ENCODE results near the gene ARID3B. TPM values are rescaled to one million over a fixed set of nuclear protein-coding genes. Genes with fewer than 3 reads are reported as not detected.

ARID3B gene
- total RNA-seq, 2 experiments from 2014 or later = 3.2 to 7.5 TPM

DNA sequence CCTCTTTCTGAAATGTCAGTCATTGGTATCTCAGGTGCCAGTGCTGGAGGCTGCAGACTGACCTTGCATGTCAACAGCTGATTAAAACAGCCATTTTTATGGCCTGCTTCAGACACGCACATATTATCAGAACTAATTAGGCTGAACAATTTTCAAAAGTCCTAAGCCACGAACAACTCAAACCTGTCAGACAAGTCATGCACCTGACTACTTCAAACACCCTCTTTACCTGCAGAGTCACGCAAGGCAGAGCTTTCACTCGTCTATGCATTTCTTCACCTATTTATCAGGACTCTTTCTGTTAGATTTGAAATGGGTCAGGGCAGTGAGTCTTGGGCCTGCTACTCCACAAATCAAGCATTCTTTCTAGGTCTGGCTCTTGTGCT is 101.3 kb downstream of the ARID3B start:
- POLR2A ChIA-PET = no interaction called here
- H3K4me3 ChIP-seq (ENCODE audit: low read depth, low read length, poor library complexity, severe bottlenecking) = no peak overlapping the region
- peaks cover 31% of the 10 kb centered on the region; the same call in 1 of the 2 replicates for H3K36me3 ChIP-seq (ENCODE audit: insufficient read depth, low read length)
- no peak overlapping the region for H3K27ac ChIP-seq (ENCODE audit: low read depth, low read length, poor library complexity, severe bottlenecking)
- H3K4me2 ChIP-seq (ENCODE audit: low read length) = no peak overlapping the region
- CTCF ChIA-PET (ENCODE audit: unreplicated experiment) = no interaction called here
- no peaks in the 10 kb centered on the region for H3K4me1 ChIP-seq (ENCODE audit: insufficient read depth, low read length, poor library complexity, severe bottlenecking)
- DNase-seq (ENCODE audit: low spot score) = no peak
- no peaks in the 10 kb centered on the region; the same call in 1 of the 2 replicates for H4K20me1 ChIP-seq (ENCODE audit: insufficient read depth, low read length)
- no TSS peak for BruUV-seq (replicated peaks)
- H3K79me2 ChIP-seq (ENCODE audit: insufficient read depth, low read depth, low read length) = no peaks in the 10 kb centered on the region
- no peaks in the 10 kb centered on the region for H3K9me3 ChIP-seq (ENCODE audit: low read length)
- H3K9me2 ChIP-seq (ENCODE audit: insufficient read depth, low read length) = no peaks in the 10 kb centered on the region
- H2AFZ ChIP-seq (ENCODE audit: low read length) = no peak overlapping the region
- no peak for TF ChIP-seq EZH2phosphoT487 (IDR thresholded peaks at IDR 0.05; ENCODE audit: borderline replicate concordance, low read depth, low read length)
- TF ChIP-seq, protein P1, sequence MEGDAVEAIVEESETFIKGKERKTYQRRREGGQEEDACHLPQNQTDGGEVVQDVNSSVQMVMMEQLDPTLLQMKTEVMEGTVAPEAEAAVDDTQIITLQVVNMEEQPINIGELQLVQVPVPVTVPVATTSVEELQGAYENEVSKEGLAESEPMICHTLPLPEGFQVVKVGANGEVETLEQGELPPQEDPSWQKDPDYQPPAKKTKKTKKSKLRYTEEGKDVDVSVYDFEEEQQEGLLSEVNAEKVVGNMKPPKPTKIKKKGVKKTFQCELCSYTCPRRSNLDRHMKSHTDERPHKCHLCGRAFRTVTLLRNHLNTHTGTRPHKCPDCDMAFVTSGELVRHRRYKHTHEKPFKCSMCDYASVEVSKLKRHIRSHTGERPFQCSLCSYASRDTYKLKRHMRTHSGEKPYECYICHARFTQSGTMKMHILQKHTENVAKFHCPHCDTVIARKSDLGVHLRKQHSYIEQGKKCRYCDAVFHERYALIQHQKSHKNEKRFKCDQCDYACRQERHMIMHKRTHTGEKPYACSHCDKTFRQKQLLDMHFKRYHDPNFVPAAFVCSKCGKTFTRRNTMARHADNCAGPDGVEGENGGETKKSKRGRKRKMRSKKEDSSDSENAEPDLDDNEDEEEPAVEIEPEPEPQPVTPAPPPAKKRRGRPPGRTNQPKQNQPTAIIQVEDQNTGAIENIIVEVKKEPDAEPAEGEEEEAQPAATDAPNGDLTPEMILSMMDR (conservative IDR thresholded peaks at IDR 0.05; ENCODE audit: low read length) = no peak
- intact Hi-C loops (cut with micrococcal nuclease; ENCODE audit: unreplicated experiment) = no loop called here

DNA sequence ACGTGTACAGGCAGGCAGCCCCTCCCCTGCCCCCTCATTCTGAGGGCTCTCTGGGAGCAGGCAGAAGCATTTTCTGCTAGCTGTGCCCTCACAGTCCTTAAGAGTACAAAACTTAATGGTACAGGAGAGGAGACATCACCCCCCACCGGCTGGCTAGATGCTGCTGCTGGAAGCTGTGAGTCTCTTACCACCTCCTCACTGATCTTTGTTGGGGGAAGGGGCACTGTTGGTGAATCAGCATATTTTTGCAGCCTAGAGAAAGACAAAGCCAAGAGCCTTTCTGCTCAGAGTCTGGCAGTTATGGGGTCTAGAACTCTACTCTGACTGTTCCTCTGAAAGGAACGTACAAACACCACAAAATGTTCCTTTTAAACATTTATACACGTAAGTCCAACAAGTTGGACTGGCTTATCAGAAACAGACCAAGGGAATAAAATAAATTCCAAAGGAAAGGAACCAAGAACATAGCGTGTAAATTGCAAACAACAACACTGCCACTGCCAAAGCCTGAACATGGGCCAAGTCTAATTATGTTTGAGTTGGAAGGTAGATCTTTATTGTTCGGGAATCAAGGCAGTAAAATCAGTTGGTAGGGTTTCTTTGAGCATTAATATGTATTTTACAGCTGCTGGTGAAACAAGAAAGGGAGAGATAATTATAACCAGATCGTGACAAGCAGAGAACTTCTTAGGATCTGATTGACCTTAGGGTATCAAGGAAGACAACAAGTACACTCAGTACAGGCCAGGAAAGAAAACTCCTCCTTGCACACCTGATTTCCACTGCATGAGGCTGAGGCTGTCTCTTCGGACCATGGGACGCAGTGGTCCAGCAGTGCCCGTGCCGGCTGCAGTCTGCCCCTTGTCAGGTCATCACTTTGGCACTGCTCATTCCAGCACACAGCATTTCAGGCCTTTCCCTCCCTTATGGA is 102.0 kb downstream of the ARID3B start:
- ChIA-PET CTCF (ENCODE audit: unreplicated experiment) (no interaction called here), POLR2A (no interaction called here)
- Histone ChIP-seq H3K4me1 (ENCODE audit: insufficient read depth, low read length, poor library complexity, severe bottlenecking) (no peaks in the 10 kb centered on the region), H3K27ac (ENCODE audit: low read depth, low read length, poor library complexity, severe bottlenecking) (no peak overlapping the region), H3K9me3 (ENCODE audit: low read length) (no peaks in the 10 kb centered on the region), H3K9me2 (ENCODE audit: insufficient read depth, low read length) (no peaks in the 10 kb centered on the region), H3K36me3 (ENCODE audit: insufficient read depth, low read length) (peaks cover 31% of the 10 kb centered on the region; the same call in 1 of the 2 replicates), H3K4me3 (ENCODE audit: low read depth, low read length, poor library complexity, severe bottlenecking) (no peak overlapping the region), H4K20me1 (ENCODE audit: insufficient read depth, low read length) (no peaks in the 10 kb centered on the region; the same call in 1 of the 2 replicates), H3K79me2 (ENCODE audit: insufficient read depth, low read depth, low read length) (no peaks in the 10 kb centered on the region), H2AFZ (ENCODE audit: low read length) (no peak overlapping the region), H3K4me2 (ENCODE audit: low read length) (no peak overlapping the region)
- BruUV-seq (replicated peaks) = no TSS peak
- TF ChIP-seq, protein P1 (conservative IDR thresholded peaks at IDR 0.05; ENCODE audit: low read length) = no peak
- no peak for TF ChIP-seq EZH2phosphoT487 (IDR thresholded peaks at IDR 0.05; ENCODE audit: borderline replicate concordance, low read depth, low read length)
- no peak for DNase-seq (ENCODE audit: low spot score)
- intact Hi-C loops (cut with micrococcal nuclease; ENCODE audit: unreplicated experiment) = no loop called here

DNA sequence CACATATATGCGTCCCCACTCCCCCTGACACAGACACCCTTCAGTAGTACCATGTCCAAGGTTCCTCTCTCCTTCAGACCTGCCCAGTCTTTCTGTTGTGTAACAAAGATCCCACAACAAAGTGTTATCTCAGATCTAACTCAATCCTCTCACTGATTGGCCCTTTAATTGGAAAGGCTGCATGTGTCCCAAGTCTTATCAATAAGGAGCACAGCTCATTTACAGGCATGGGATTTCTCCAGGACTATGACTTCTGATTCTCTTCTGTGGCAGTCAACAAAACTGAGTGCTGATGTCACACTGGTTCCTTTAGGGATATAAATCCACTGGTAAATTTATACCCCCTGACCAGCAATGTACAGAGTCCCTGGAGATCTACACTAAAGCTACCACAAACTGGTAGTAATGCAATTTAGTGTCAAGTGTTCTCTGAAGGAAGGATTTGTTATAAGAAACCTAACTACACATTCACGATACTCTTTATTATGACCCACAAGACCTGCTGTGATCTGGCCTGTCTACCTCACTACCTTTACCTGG is 102.7 kb downstream of the ARID3B start:
- DNase-seq (ENCODE audit: low spot score) = no peak
- peaks cover 28% of the 10 kb centered on the region; the same call in 1 of the 2 replicates for H3K36me3 ChIP-seq (ENCODE audit: insufficient read depth, low read length)
- no peak overlapping the region for H2AFZ ChIP-seq (ENCODE audit: low read length)
- no peaks in the 10 kb centered on the region for H3K9me2 ChIP-seq (ENCODE audit: insufficient read depth, low read length)
- CTCF ChIA-PET (ENCODE audit: unreplicated experiment) = no interaction called here
- no peak overlapping the region for H3K27ac ChIP-seq (ENCODE audit: low read depth, low read length, poor library complexity, severe bottlenecking)
- BruUV-seq (replicated peaks) = no TSS peak
- no peaks in the 10 kb centered on the region for H3K79me2 ChIP-seq (ENCODE audit: insufficient read depth, low read depth, low read length)
- H4K20me1 ChIP-seq (ENCODE audit: insufficient read depth, low read length) = no peaks in the 10 kb centered on the region; the same call in 1 of the 2 replicates
- POLR2A ChIA-PET = no interaction called here
- intact Hi-C loops (cut with micrococcal nuclease; ENCODE audit: unreplicated experiment) = no loop called here
- H3K9me3 ChIP-seq (ENCODE audit: low read length) = no peaks in the 10 kb centered on the region
- H3K4me2 ChIP-seq (ENCODE audit: low read length) = no peak overlapping the region
- no peak overlapping the region for H3K4me3 ChIP-seq (ENCODE audit: low read depth, low read length, poor library complexity, severe bottlenecking)
- no peak for TF ChIP-seq EZH2phosphoT487 (IDR thresholded peaks at IDR 0.05; ENCODE audit: borderline replicate concordance, low read depth, low read length)
- TF ChIP-seq, protein P1 (conservative IDR thresholded peaks at IDR 0.05; ENCODE audit: low read length) = no peak
- no peaks in the 10 kb centered on the region for H3K4me1 ChIP-seq (ENCODE audit: insufficient read depth, low read length, poor library complexity, severe bottlenecking)
